ENCODE data around the gene FBLN1.
"Not testable (repeated sequence)": the region's sequence is repeated elsewhere in the genome, so short reads cannot be mapped to it uniquely, and the experiment has no call there.

The FBLN1 gene

GRCh38 chr22:45548247-45548840, 45.7 kb downstream of the FBLN1 start:
- Mint-ChIP-seq H3K4me3 (no peak overlapping the region), H3K4me1 (no peaks in the 10 kb centered on the region), H3K9me3 (no peaks in the 10 kb centered on the region), H3K36me3 (no peaks in the 10 kb centered on the region), H3K27ac (no peak overlapping the region), H3K27me3 (peaks cover 13% of the 10 kb centered on the region)
- CTCF ChIA-PET, result no interaction called here
- DNase-seq, result no peak

GRCh38 chr22:45548991-45549761, 46.5 kb downstream of the FBLN1 start:
- CTCF ChIA-PET, result no interaction called here
- peaks cover 3% of the 10 kb centered on the region for H3K4me1 Mint-ChIP-seq
- H3K9me3 Mint-ChIP-seq, result no peaks in the 10 kb centered on the region
- no peak overlapping the region for H3K4me3 Mint-ChIP-seq
- no peak for DNase-seq
- H3K27me3 Mint-ChIP-seq, result peaks cover 18% of the 10 kb centered on the region
- H3K27ac Mint-ChIP-seq, result no peak overlapping the region
- no peaks in the 10 kb centered on the region for H3K36me3 Mint-ChIP-seq

GRCh38 chr22:45549762-45550378, 47.2 kb downstream of the FBLN1 start:
- no peaks in the 10 kb centered on the region for H3K9me3 Mint-ChIP-seq
- CTCF ChIA-PET, result no interaction called here
- H3K27ac Mint-ChIP-seq, result no peak overlapping the region
- H3K4me3 Mint-ChIP-seq, result no peak overlapping the region
- H3K36me3 Mint-ChIP-seq, result no peaks in the 10 kb centered on the region
- H3K27me3 Mint-ChIP-seq, result peaks cover 18% of the 10 kb centered on the region
- DNase-seq, result no peak
- peaks cover 3% of the 10 kb centered on the region for H3K4me1 Mint-ChIP-seq

- no peak for DNase-seq
- Mint-ChIP-seq H3K27ac (no peak overlapping the region), H3K27me3 (peaks cover 17% of the 10 kb centered on the region), H3K9me3 (no peaks in the 10 kb centered on the region), H3K4me1 (peaks cover 3% of the 10 kb centered on the region), H3K4me3 (no peak overlapping the region), H3K36me3 (no peaks in the 10 kb centered on the region)
- CTCF ChIA-PET, result interaction anchor here (0.6 kb wide), 1 partner anchor 317 kb away, joined by 3 read pairs; no protein-coding TSS in a partner anchor
Observed at GRCh38 chr22:45550416-45550815, 47.7 kb downstream of the FBLN1 start.

GRCh38 chr22:45550891-45551290, 48.2 kb downstream of the FBLN1 start:
- Mint-ChIP-seq H3K27ac (no peak overlapping the region), H3K9me3 (no peaks in the 10 kb centered on the region), H3K36me3 (no peaks in the 10 kb centered on the region), H3K4me3 (no peak overlapping the region), H3K4me1 (peaks cover 3% of the 10 kb centered on the region), H3K27me3 (peaks cover 15% of the 10 kb centered on the region)
- CTCF ChIA-PET, result interaction anchor here (0.6 kb wide), 1 partner anchor 317 kb away, joined by 3 read pairs; no protein-coding TSS in a partner anchor
- no peak for DNase-seq

- peaks cover 3% of the 10 kb centered on the region for H3K4me1 Mint-ChIP-seq
- no peaks in the 10 kb centered on the region for H3K9me3 Mint-ChIP-seq
- H3K36me3 Mint-ChIP-seq, result no peaks in the 10 kb centered on the region
- no peak for DNase-seq
- H3K27ac Mint-ChIP-seq, result no peak overlapping the region
- H3K4me3 Mint-ChIP-seq, result no peak overlapping the region
- CTCF ChIA-PET, result no interaction called here
- peaks cover 15% of the 10 kb centered on the region for H3K27me3 Mint-ChIP-seq
Observed at GRCh38 chr22:45551310-45552016, 48.8 kb downstream of the FBLN1 start.

- Mint-ChIP-seq H3K4me1 (peaks cover 3% of the 10 kb centered on the region), H3K4me3 (no peak overlapping the region)
- CTCF ChIA-PET, result no interaction called here
Observed at GRCh38 chr22:45552017-45552411, 49.3 kb downstream of the FBLN1 start.

GRCh38 chr22:45552580-45553350, 50.1 kb downstream of the FBLN1 start:
- DNase-seq, result no peak
- H3K36me3 Mint-ChIP-seq, result no peaks in the 10 kb centered on the region

More at GRCh38 chr22:45552017-45552411, 49.3 kb downstream of the FBLN1 start:
- Mint-ChIP-seq H3K9me3 (no peaks in the 10 kb centered on the region), H3K27ac (no peak overlapping the region), H3K36me3 (no peaks in the 10 kb centered on the region), H3K27me3 (peaks cover 15% of the 10 kb centered on the region)
- no peak for DNase-seq

GRCh38 chr22:45553351-45554039, 50.8 kb downstream of the FBLN1 start:
- peaks cover 15% of the 10 kb centered on the region for H3K27me3 Mint-ChIP-seq

More at GRCh38 chr22:45552580-45553350, 50.1 kb downstream of the FBLN1 start:
- H3K4me1 Mint-ChIP-seq, result peaks cover 3% of the 10 kb centered on the region
- no peaks in the 10 kb centered on the region for H3K9me3 Mint-ChIP-seq
- H3K27me3 Mint-ChIP-seq, result peaks cover 15% of the 10 kb centered on the region
- H3K27ac Mint-ChIP-seq, result no peak overlapping the region
- CTCF ChIA-PET, result no interaction called here
- no peak overlapping the region for H3K4me3 Mint-ChIP-seq

GRCh38 chr22:45554040-45554406, 51.3 kb downstream of the FBLN1 start:
- Mint-ChIP-seq H3K27me3 (peaks cover 15% of the 10 kb centered on the region), H3K27ac (no peak overlapping the region), H3K9me3 (no peaks in the 10 kb centered on the region), H3K4me3 (no peak overlapping the region), H3K4me1 (peaks cover 3% of the 10 kb centered on the region), H3K36me3 (no peaks in the 10 kb centered on the region)
- no peak for DNase-seq
- CTCF ChIA-PET, result interaction anchor here (0.8 to 1.2 kb wide), 5 partner anchors 24 to 290 kb away, joined by 3 to 8 read pairs (median 3); no protein-coding TSS in a partner anchor

More at GRCh38 chr22:45553351-45554039, 50.8 kb downstream of the FBLN1 start:
- H3K9me3 Mint-ChIP-seq, result no peaks in the 10 kb centered on the region
- CTCF ChIA-PET, result interaction anchor here (0.8 to 1.2 kb wide), 5 partner anchors 24 to 290 kb away, joined by 3 to 8 read pairs (median 3); no protein-coding TSS in a partner anchor
- H3K4me1 Mint-ChIP-seq, result peaks cover 3% of the 10 kb centered on the region
- no peaks in the 10 kb centered on the region for H3K36me3 Mint-ChIP-seq
- H3K4me3 Mint-ChIP-seq, result no peak overlapping the region
- DNase-seq, result peak; percentile 69
- H3K27ac Mint-ChIP-seq, result no peak overlapping the region

GRCh38 chr22:45554861-45555260, 52.2 kb downstream of the FBLN1 start:
- Mint-ChIP-seq H3K9me3 (peaks cover 5% of the 10 kb centered on the region), H3K36me3 (no peaks in the 10 kb centered on the region), H3K4me1 (peaks cover 3% of the 10 kb centered on the region), H3K27ac (no peak overlapping the region), H3K4me3 (no peak overlapping the region), H3K27me3 (peaks cover 15% of the 10 kb centered on the region)
- DNase-seq, result no peak
- CTCF ChIA-PET, result interaction anchor here (1.2 kb wide), 1 partner anchor 114 kb away, joined by 8 read pairs; no protein-coding TSS in a partner anchor

GRCh38 chr22:45557926-45558325, 55.2 kb downstream of the FBLN1 start:
- H3K27me3 Mint-ChIP-seq, CTCF ChIA-PET, H3K4me3 Mint-ChIP-seq, H3K36me3 Mint-ChIP-seq, H3K27ac Mint-ChIP-seq, H3K4me1 Mint-ChIP-seq, DNase-seq: not testable (repeated sequence)
- H3K9me3 Mint-ChIP-seq, result peaks cover 20% of the 10 kb centered on the region

- DNase-seq, H3K36me3 Mint-ChIP-seq, H3K27ac Mint-ChIP-seq, H3K4me1 Mint-ChIP-seq, H3K27me3 Mint-ChIP-seq, CTCF ChIA-PET, H3K4me3 Mint-ChIP-seq: not testable (repeated sequence)
- H3K9me3 Mint-ChIP-seq, result peaks cover 20% of the 10 kb centered on the region
Observed at GRCh38 chr22:45560092-45560491, 57.4 kb downstream of the FBLN1 start.

All from activated naive CD4-positive, alpha-beta T cell treated with anti-CD3 and anti-CD28 coated beads, Interleukin-2, amount 10 ng/mL, durations not matched to agents 7 days and 5 days (primary cell).